KMS-11 (cell line): Measurements from ENCODE around the gene TEX2.

Source experiments
- H2AFZ ChIP-seq: fragments of 200-600 bp; sonication (generic); 2 replicates; pipeline ENCODE4 v1.6.1; 2016; ENCODE audit warnings: antibody characterized with exemption, mixed run types, low read depth
- H3K27ac ChIP-seq: fragments of 200-600 bp; sonication (generic); 2 replicates; pipeline ENCODE4 v1.6.1; 2016; ENCODE audit warnings: mild to moderate bottlenecking, mixed run types
- H3K27me3 ChIP-seq: fragments of 200-600 bp; sonication (generic); 2 replicates; pipeline ENCODE4 v1.6.1; 2017; ENCODE audit warnings: mild to moderate bottlenecking, low read depth, mixed run types, moderate library complexity; ENCODE audit not compliant: insufficient read depth
- H3K36me3 ChIP-seq: fragments of 200-600 bp; sonication (generic); 2 replicates; pipeline ENCODE4 v1.6.1; 2017; ENCODE audit warnings: mild to moderate bottlenecking, mixed run types; ENCODE audit not compliant: insufficient read depth
- H3K4me1 ChIP-seq: fragments of 200-600 bp; sonication (generic); 2 replicates; pipeline ENCODE4 v1.6.1; 2016; ENCODE audit warnings: mild to moderate bottlenecking, low read depth, mixed run types; ENCODE audit not compliant: poor library complexity, severe bottlenecking
- H3K4me2 ChIP-seq: fragments of 200-600 bp; sonication (generic); 2 replicates; pipeline ENCODE4 v1.7.0; 2016; ENCODE audit warnings: mild to moderate bottlenecking, mixed run types
- H3K4me3 ChIP-seq: fragments of 200-600 bp; sonication (generic); IDR thresholded peaks from 2 replicates; pipeline ENCODE4 v1.6.1; 2017; ENCODE audit warnings: low read depth, low read length, mixed read lengths; ENCODE audit not compliant: insufficient read depth
- H3K79me2 ChIP-seq: fragments of 200-600 bp; sonication (generic); 2 replicates; pipeline ENCODE4 v1.6.1; 2016; ENCODE audit warnings: low read depth, mixed run types; ENCODE audit not compliant: insufficient read depth
- H3K9ac ChIP-seq: fragments of 200-600 bp; sonication (generic); 2 replicates; pipeline ENCODE4 v1.6.1; 2016; ENCODE audit warnings: mild to moderate bottlenecking, mixed run types
- H4K20me1 ChIP-seq: fragments of 200-600 bp; sonication (generic); 2 replicates; pipeline ENCODE4 v1.6.1; 2016; ENCODE audit warnings: mild to moderate bottlenecking, mixed run types; ENCODE audit not compliant: insufficient read depth
- TF ChIP-seq, protein P1 (sequence below): fragments of 200-600 bp; sonication (generic); conservative IDR thresholded peaks from 2 replicates; pipeline ENCODE4 v1.6.1; 2017; ENCODE audit warnings: low read depth, mild to moderate bottlenecking, antibody characterized with exemption, low read length, moderate library complexity, mixed read lengths

The TEX2 gene

DNA sequence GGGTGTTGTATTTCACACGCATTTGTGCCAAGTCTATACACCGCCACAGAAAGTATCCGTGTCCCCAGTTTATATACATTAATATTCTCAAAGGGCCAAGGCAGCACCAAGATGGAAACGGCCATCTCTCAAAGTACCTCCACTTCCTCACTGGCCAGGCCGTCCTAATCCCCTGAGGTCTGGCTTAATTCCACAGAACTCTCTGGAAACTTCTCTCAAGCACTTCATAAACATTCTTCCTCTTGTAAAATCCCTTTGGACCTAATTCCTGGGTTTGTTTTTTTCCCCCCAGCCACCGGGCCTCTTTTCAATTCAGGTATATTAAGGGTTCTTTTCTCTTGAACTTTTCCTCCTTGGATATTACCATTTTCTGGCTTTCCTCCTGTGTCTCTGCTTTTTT lies 128.1 kb downstream of the TEX2 start:
- no peak overlapping the region for H2AFZ ChIP-seq
- H3K36me3 ChIP-seq: no peaks in the 10 kb centered on the region
- H3K4me3 ChIP-seq: no peak overlapping the region
- H4K20me1 ChIP-seq: no peaks in the 10 kb centered on the region
- H3K4me2 ChIP-seq: no peak overlapping the region
- TF ChIP-seq, protein P1, sequence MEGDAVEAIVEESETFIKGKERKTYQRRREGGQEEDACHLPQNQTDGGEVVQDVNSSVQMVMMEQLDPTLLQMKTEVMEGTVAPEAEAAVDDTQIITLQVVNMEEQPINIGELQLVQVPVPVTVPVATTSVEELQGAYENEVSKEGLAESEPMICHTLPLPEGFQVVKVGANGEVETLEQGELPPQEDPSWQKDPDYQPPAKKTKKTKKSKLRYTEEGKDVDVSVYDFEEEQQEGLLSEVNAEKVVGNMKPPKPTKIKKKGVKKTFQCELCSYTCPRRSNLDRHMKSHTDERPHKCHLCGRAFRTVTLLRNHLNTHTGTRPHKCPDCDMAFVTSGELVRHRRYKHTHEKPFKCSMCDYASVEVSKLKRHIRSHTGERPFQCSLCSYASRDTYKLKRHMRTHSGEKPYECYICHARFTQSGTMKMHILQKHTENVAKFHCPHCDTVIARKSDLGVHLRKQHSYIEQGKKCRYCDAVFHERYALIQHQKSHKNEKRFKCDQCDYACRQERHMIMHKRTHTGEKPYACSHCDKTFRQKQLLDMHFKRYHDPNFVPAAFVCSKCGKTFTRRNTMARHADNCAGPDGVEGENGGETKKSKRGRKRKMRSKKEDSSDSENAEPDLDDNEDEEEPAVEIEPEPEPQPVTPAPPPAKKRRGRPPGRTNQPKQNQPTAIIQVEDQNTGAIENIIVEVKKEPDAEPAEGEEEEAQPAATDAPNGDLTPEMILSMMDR: no peak
- H3K27ac ChIP-seq: no peak overlapping the region
- no peak overlapping the region for H3K9ac ChIP-seq
- H3K27me3 ChIP-seq: no peaks in the 10 kb centered on the region
- H3K79me2 ChIP-seq: no peaks in the 10 kb centered on the region
- H3K4me1 ChIP-seq: peaks cover 37% of the 10 kb centered on the region

DNA sequence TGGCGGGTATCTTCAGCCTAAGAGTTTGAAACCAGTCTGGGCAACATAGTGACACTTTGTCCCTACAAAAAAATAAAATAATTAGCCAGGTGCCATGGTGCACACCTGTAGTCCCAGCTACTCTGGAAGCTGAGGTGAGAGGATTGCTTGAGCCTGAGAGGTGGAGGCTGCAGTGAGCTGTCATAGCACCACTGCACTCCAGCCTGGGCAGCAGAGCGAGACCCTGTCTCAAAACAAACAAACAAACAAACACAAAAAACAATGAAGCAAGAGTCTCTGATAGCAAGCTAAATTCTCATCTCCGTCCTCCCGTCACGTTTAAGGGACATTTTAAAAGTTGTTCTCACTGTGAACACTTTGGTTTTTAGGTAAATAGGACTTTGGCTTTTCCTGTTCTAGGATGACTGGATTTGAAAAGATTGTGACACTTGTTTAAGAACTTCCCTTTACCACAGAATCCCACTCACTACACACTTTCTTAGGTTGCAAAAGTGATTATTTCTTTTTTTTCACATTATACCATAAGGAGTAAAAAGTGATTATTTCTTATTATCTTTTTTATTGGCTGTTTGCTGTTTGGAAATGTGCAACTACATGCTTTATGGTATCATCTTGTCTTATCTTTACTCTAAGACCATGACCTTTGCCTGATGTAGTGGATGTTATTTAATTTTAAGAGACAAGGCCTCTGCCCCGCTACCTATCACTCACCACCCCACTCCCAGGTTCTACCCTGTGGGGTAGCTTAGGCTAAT lies 128.7 kb downstream of the TEX2 start:
- TF ChIP-seq, protein P1: no peak
- peaks cover 37% of the 10 kb centered on the region for H3K4me1 ChIP-seq
- H3K36me3 ChIP-seq: no peaks in the 10 kb centered on the region
- H3K4me3 ChIP-seq: no peak overlapping the region
- peaks cover 1% of the 10 kb centered on the region; the same call in 1 of the 2 replicates for H3K79me2 ChIP-seq
- H3K9ac ChIP-seq: no peak overlapping the region
- no peak overlapping the region for H3K27ac ChIP-seq
- no peaks in the 10 kb centered on the region for H4K20me1 ChIP-seq
- no peak overlapping the region for H2AFZ ChIP-seq
- no peak overlapping the region for H3K4me2 ChIP-seq
- H3K27me3 ChIP-seq: no peaks in the 10 kb centered on the region

DNA sequence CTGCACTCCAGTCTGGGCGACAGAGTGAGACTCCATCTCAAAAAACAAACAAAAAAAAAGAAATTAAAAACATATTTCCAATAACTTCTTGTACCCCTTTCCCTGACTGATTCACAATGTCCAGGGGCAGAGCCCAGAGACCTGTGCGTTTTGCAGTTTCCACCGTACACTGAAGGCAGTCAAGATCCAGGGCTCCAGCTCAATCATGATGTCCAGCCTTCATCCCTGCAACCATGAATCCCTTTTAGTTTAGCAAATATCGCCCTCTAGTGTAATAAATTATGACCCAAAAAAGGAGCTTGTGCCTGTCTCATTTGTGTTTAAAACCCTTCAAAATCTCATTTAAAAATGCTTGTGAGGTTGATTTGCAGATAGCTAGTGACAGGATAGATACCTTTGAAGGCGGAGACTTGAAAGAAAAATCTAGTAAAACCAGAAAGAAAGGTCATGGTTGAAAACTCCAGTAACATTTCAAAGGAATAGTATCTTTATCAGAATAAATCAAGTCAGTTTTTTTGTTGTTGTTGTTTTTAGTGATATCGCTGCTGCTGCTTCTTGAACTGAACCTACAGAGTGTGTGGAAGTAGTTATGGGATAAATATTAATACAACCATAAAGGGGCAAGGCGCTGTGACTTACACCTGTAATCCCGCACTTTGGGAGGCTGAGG lies 129.4 kb downstream of the TEX2 start:
- Histone ChIP-seq H3K9ac (no peak overlapping the region), H3K27me3 (no peaks in the 10 kb centered on the region), H3K36me3 (no peaks in the 10 kb centered on the region), H2AFZ (no peak overlapping the region), H3K79me2 (peaks cover 9% of the 10 kb centered on the region), H4K20me1 (no peaks in the 10 kb centered on the region), H3K4me2 (no peak overlapping the region), H3K4me1 (peaks cover 37% of the 10 kb centered on the region), H3K27ac (no peak overlapping the region), H3K4me3 (no peak overlapping the region)
- TF ChIP-seq, protein P1: peak; percentile 93

DNA sequence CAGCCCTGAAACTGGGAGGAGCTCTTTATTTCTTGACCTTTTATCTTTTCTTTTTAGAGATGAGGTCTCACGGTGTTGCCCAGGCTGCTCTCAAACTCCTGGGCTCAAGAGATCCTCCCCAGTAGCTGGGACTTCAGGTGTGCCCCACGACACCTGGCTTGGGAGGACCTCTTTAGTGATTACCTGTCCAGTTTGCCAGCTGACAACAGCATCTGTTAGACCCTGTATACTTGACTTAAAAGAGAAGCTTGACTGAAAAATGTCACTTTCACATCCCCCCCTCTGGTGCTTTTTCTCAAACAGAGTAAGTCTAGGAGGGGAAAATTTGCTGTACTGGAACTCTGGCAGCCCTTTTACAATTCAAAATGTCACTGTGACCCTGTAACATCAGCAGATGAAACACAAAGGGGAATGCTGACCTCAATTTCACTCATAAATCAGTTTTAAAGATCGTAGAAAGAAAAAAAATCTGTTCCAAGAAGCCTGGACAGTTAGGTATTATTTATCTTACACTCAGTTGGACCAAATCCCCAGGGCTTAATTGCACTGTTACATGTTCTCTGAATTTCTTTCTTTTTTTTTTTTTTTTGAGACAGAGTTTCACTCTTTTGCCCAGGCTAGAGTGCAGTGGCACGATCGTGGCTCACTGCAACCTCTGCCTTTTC lies 131.3 kb downstream of the TEX2 start:
- no peak overlapping the region for H2AFZ ChIP-seq
- H3K27ac ChIP-seq: peak overlapping the region; percentile 83
- H3K27me3 ChIP-seq: no peaks in the 10 kb centered on the region
- peak overlapping the region; percentile 78; the same call in 1 of the 2 replicates for H3K9ac ChIP-seq
- no peaks in the 10 kb centered on the region for H4K20me1 ChIP-seq
- peaks cover 28% of the 10 kb centered on the region for H3K79me2 ChIP-seq
- peak overlapping the region; percentile 64 for H3K4me2 ChIP-seq
- TF ChIP-seq, protein P1: no peak
- no peak overlapping the region for H3K4me3 ChIP-seq
- H3K4me1 ChIP-seq: peaks cover 49% of the 10 kb centered on the region
- no peaks in the 10 kb centered on the region for H3K36me3 ChIP-seq
